H9 (cell line): ENCODE measurements around the gene POU6F2. TPM values are rescaled to one million over a fixed set of nuclear protein-coding genes. Genes with fewer than 3 reads are reported as not detected.

Experiments used
- DNase-seq: peaks from one replicate; pipeline ENCODE4 v3.0.0-alpha.2; 2017
- H2AFZ ChIP-seq: one replicate; pipeline ENCODE4 v1.6.1; 2013; ENCODE audit warnings: mild to moderate bottlenecking, low read length, control low read depth, moderate library complexity
- H2AK5ac ChIP-seq: 2 replicates; pipeline ENCODE4 v1.6.1; 2013; ENCODE audit warnings: low read length, control low read depth, mixed read lengths; ENCODE audit not compliant: insufficient read length
- H2BK120ac ChIP-seq: one replicate; pipeline ENCODE4 v1.6.1; 2013; ENCODE audit warnings: low read depth, mild to moderate bottlenecking, low read length, control low read depth, inconsistent platforms; ENCODE audit not compliant: poor library complexity, severe bottlenecking
- H2BK12ac ChIP-seq: 2 replicates; pipeline ENCODE4 v1.6.1; 2013; ENCODE audit warnings: low read length, control low read depth, mixed read lengths, low read depth; ENCODE audit not compliant: insufficient read length
- H2BK15ac ChIP-seq: 2 replicates; pipeline ENCODE4 v1.6.1; 2013; ENCODE audit warnings: low read depth, low read length, control low read depth
- H2BK20ac ChIP-seq: one replicate; pipeline ENCODE4 v1.6.1; 2013; ENCODE audit warnings: low read depth, mild to moderate bottlenecking, low read length, control low read depth, inconsistent platforms; ENCODE audit not compliant: poor library complexity, severe bottlenecking
- H2BK5ac ChIP-seq: 2 replicates; pipeline ENCODE4 v1.6.1; 2013; ENCODE audit warnings: low read length, control low read depth, mixed read lengths; ENCODE audit not compliant: insufficient read length
- H3K14ac ChIP-seq: 2 replicates; pipeline ENCODE4 v1.6.1; 2013; ENCODE audit warnings: low read length, control low read depth; ENCODE audit not compliant: insufficient read depth
- H3K18ac ChIP-seq: 2 replicates; pipeline ENCODE4 v1.6.1; 2013; ENCODE audit warnings: low read depth, mild to moderate bottlenecking, mixed read lengths, low read length, control low read depth; ENCODE audit not compliant: insufficient read length
- H3K23ac ChIP-seq: 2 replicates; pipeline ENCODE4 v1.6.1; 2013; ENCODE audit warnings: low read length, control low read depth, mixed read lengths, low read depth; ENCODE audit not compliant: insufficient read length
- H3K23me2 ChIP-seq: 2 replicates; pipeline ENCODE4 v1.6.1; 2013; ENCODE audit warnings: low read depth, mild to moderate bottlenecking, mixed read lengths, low read length, control low read depth; ENCODE audit not compliant: insufficient read length, poor library complexity, severe bottlenecking
- H3K27ac ChIP-seq: 2 replicates; pipeline ENCODE4 v1.5.1; 2013; ENCODE audit warnings: low read length, control low read depth, mixed read lengths, low read depth; ENCODE audit not compliant: insufficient read length
- H3K27me3 ChIP-seq: 2 replicates; pipeline ENCODE4 v1.6.1; 2013; ENCODE audit warnings: low read length, control low read depth, inconsistent platforms; ENCODE audit not compliant: insufficient read depth
- H3K4ac ChIP-seq: 2 replicates; pipeline ENCODE4 v1.6.1; 2013; ENCODE audit warnings: low read depth, mild to moderate bottlenecking, control low read depth, inconsistent platforms, low read length, moderate library complexity
- H3K4me1 ChIP-seq: 2 replicates; pipeline ENCODE4 v1.6.1; 2013; ENCODE audit warnings: low read length, control low read depth, inconsistent platforms; ENCODE audit not compliant: insufficient read depth
- H3K4me2 ChIP-seq: 2 replicates; pipeline ENCODE4 v1.6.1; 2013; ENCODE audit warnings: low read length, control low read depth, mixed read lengths; ENCODE audit not compliant: insufficient read length, insufficient read depth
- H3K56ac ChIP-seq: 2 replicates; pipeline ENCODE4 v1.6.1; 2013; ENCODE audit warnings: low read depth, mild to moderate bottlenecking, mixed read lengths, low read length, control low read depth; ENCODE audit not compliant: insufficient read length
- H3K79me1 ChIP-seq: 2 replicates; pipeline ENCODE4 v1.6.1; 2013; ENCODE audit warnings: low read depth, mild to moderate bottlenecking, moderate library complexity, low read length, control low read depth, inconsistent platforms; ENCODE audit not compliant: insufficient read depth, poor library complexity, severe bottlenecking
- H3K79me2 ChIP-seq: 2 replicates; pipeline ENCODE4 v1.6.1; 2013; ENCODE audit warnings: low read length, control low read depth, inconsistent platforms; ENCODE audit not compliant: insufficient read depth
- H3K9ac ChIP-seq: 2 replicates; pipeline ENCODE4 v1.6.1; 2013; ENCODE audit warnings: low read length, control low read depth, mixed read lengths; ENCODE audit not compliant: insufficient read length; ENCODE audit errors: extremely low read depth
- H3K9me3 ChIP-seq: one replicate; pipeline ENCODE4 v1.6.1; 2013; ENCODE audit warnings: low read depth, low read length, inconsistent platforms; ENCODE audit not compliant: control insufficient read depth
- H3T11ph ChIP-seq: one replicate; pipeline ENCODE4 v1.6.1; 2013; ENCODE audit warnings: mild to moderate bottlenecking, low read length, control low read depth, inconsistent platforms
- H4K20me1 ChIP-seq: one replicate; pipeline ENCODE4 v1.6.1; 2013; ENCODE audit not compliant: control insufficient read depth, insufficient read length, insufficient read depth
- H4K5ac ChIP-seq: 2 replicates; pipeline ENCODE4 v1.6.1; 2013; ENCODE audit warnings: low read depth, mild to moderate bottlenecking, mixed read lengths, low read length, control low read depth; ENCODE audit not compliant: insufficient read length
- H4K8ac ChIP-seq: replicated peaks from 2 replicates; pipeline ENCODE4 v1.6.1; 2013; ENCODE audit warnings: low read length, control low read depth, mixed read lengths, low read depth; ENCODE audit not compliant: insufficient read length
- H4K91ac ChIP-seq: 2 replicates; pipeline ENCODE4 v1.6.1; 2013; ENCODE audit warnings: low read depth, mild to moderate bottlenecking, moderate library complexity, mixed read lengths, low read length, control low read depth; ENCODE audit not compliant: insufficient read length
- H3K27ac Mint-ChIP-seq, 3 experiments: 2 replicates in 2 of 3; 3 replicates in 1 of 3; pipeline ENCODE4 v1.8.0; 2020 to 2021; ENCODE audit warnings: mixed read lengths in 3 of 3, mild to moderate bottlenecking in 1 of 3, moderate library complexity in 1 of 3
- H3K27me3 Mint-ChIP-seq: 2 replicates; pipeline ENCODE4 v1.8.0; 2021; ENCODE audit warnings: low read depth, mild to moderate bottlenecking, moderate library complexity, mixed read lengths
- H3K36me3 Mint-ChIP-seq, 3 experiments: 2 replicates in 2 of 3; 3 replicates in 1 of 3; pipeline ENCODE4 v1.8.0; 2020 to 2021; ENCODE audit warnings: low read depth in 3 of 3, mixed read lengths in 3 of 3; ENCODE audit not compliant: insufficient read depth in 1 of 3
- H3K4me1 Mint-ChIP-seq, 2 experiments: 2 replicates each; pipeline ENCODE4 v1.8.0; 2020; ENCODE audit warnings: mixed read lengths in 2 of 2
- H3K4me3 Mint-ChIP-seq, 2 experiments: 2 replicates in 1 of 2; 3 replicates in 1 of 2; pipeline ENCODE4 v1.8.0; 2020 to 2021; ENCODE audit warnings: mild to moderate bottlenecking in 2 of 2, mixed read lengths in 2 of 2, moderate library complexity in 1 of 2
- H3K9me3 Mint-ChIP-seq, 2 experiments: 2 replicates in 1 of 2; 3 replicates in 1 of 2; pipeline ENCODE4 v1.8.0; 2020; ENCODE audit warnings: mild to moderate bottlenecking in 2 of 2, mixed read lengths in 2 of 2, moderate library complexity in 1 of 2
- WGBS: extraction: QIAGEN DNeasy Blood & Tissue Kit; methylation state at CpG from one replicate; pipeline ENCODE4 v1.1.7; 2013; ENCODE audit warnings: missing lambda C conversion rate, low lambda C conversion rate, mixed read lengths; ENCODE audit not compliant: insufficient read length; ENCODE audit errors: extremely low coverage; 5-methylcytosine and 5-hydroxymethylcytosine counted together
- total RNA-seq: library from RNA; stranded (reverse); gene quantifications from 2 replicates; pipeline ENCODE4 v1.2.1, GENCODE V29; 2021
- TF ChIP-seq, protein P1 (sequence below): fragments of 200-600 bp; sonication (generic); conservative IDR thresholded peaks from 3 replicates; pipeline ENCODE4 v1.8.0; 2021; ENCODE audit warnings: antibody characterized with exemption, mild to moderate bottlenecking

Gene POU6F2
- total RNA-seq, 1 experiment from 2014 or later: 1.9 TPM

DNA sequence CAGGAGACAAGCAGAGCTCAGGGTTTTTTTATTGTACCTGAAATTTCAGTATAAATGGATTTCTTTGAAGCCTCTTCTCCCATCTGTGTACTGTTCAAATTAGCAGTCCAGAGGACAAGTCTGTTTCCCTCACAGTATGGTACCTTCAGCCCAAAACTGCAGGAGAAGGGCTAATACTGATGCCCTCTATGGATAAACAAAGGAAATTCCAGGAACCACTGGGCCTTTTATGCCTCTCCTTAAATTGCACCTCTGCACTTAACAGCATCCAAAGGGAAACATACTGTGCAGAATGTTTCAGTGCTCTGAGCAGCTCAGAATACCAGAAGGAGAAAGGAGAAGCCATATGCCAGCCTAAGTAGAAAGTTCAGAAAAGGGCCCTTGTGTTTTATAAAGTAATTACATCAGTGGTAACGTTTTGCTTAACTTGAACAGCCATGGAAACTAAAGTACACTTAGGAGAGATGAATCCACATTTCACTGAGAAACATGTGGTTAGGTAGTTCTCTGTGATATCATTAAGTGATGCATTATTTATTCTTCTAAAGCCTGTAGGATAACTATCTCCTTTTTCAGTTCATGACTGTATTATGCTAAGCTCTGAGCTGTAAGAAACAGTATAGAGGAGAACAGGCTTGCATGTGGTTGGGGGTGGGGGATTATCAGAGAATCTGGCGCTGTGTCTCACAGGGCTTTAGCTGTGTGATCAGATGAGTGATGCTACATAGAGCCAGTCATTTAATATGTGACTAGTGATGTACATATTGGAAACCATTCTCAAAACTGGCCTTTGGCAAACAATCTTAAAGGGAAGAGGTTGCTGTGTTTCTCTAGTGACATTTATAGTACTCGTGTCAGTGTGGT, 111.3 kb downstream of the POU6F2 start:
- H3K9me3 ChIP-seq: no peaks in the 10 kb centered on the region
- H3K9me3 Mint-ChIP-seq: no peaks in the 10 kb centered on the region
- no peaks in the 10 kb centered on the region for H3K4me1 ChIP-seq
- no peak overlapping the region for H3K9ac ChIP-seq
- H3K23ac ChIP-seq: no peak overlapping the region
- H2AFZ ChIP-seq: no peak overlapping the region
- no peaks in the 10 kb centered on the region for H3K27me3 ChIP-seq
- no peak overlapping the region for H2BK20ac ChIP-seq
- no peak overlapping the region for H3T11ph ChIP-seq
- no peak overlapping the region for H3K56ac ChIP-seq
- no peak overlapping the region for H4K8ac ChIP-seq
- no peak overlapping the region for H3K4me2 ChIP-seq
- H2BK120ac ChIP-seq: no peak overlapping the region
- H2BK5ac ChIP-seq: no peak overlapping the region
- no peaks in the 10 kb centered on the region for H3K79me1 ChIP-seq
- no peak overlapping the region for H2BK15ac ChIP-seq
- H4K5ac ChIP-seq: no peak overlapping the region
- H3K4me1 Mint-ChIP-seq: peaks cover 36 to 46% of the 10 kb centered on the region in 2 experiments
- no peak for DNase-seq
- no peak overlapping the region for H2BK12ac ChIP-seq
- peaks cover 13% of the 10 kb centered on the region for H3K27me3 Mint-ChIP-seq
- no peak overlapping the region for H3K18ac ChIP-seq
- no CpG with 5 or more reads among the region's 3 CpGs for WGBS
- H3K4ac ChIP-seq: no peak overlapping the region
- H3K14ac ChIP-seq: no peak overlapping the region
- no peak overlapping the region for H2AK5ac ChIP-seq
- H3K27ac ChIP-seq: no peak overlapping the region
- H3K23me2 ChIP-seq: no peaks in the 10 kb centered on the region
- no peak overlapping the region for H3K4me3 Mint-ChIP-seq
- H3K27ac Mint-ChIP-seq: no peak overlapping the region
- H3K79me2 ChIP-seq: no peaks in the 10 kb centered on the region
- no peaks in the 10 kb centered on the region for H4K20me1 ChIP-seq
- H4K91ac ChIP-seq: no peak overlapping the region
- TF ChIP-seq, protein P1, sequence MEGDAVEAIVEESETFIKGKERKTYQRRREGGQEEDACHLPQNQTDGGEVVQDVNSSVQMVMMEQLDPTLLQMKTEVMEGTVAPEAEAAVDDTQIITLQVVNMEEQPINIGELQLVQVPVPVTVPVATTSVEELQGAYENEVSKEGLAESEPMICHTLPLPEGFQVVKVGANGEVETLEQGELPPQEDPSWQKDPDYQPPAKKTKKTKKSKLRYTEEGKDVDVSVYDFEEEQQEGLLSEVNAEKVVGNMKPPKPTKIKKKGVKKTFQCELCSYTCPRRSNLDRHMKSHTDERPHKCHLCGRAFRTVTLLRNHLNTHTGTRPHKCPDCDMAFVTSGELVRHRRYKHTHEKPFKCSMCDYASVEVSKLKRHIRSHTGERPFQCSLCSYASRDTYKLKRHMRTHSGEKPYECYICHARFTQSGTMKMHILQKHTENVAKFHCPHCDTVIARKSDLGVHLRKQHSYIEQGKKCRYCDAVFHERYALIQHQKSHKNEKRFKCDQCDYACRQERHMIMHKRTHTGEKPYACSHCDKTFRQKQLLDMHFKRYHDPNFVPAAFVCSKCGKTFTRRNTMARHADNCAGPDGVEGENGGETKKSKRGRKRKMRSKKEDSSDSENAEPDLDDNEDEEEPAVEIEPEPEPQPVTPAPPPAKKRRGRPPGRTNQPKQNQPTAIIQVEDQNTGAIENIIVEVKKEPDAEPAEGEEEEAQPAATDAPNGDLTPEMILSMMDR: 0 out of 3 replicates have a peak, but pooled peaks have one; percentile 17
- no peaks in the 10 kb centered on the region for H3K36me3 Mint-ChIP-seq
